HUES6 (cell line): ENCODE data around the gene NPHP4.

Experiments
- H3K27ac ChIP-seq: 2 replicates; pipeline ENCODE4 v1.7.0; 2013; ENCODE audit warnings: low read depth, mild to moderate bottlenecking, low read length, inconsistent platforms
- H3K27me3 ChIP-seq: 2 replicates; pipeline ENCODE4 v1.6.1; 2013; ENCODE audit warnings: low read length; ENCODE audit not compliant: control insufficient read depth, insufficient read depth
- H3K36me3 ChIP-seq: 2 replicates; pipeline ENCODE4 v1.6.1; 2013; ENCODE audit warnings: low read length; ENCODE audit not compliant: control insufficient read depth, insufficient read depth
- H3K4me1 ChIP-seq: 2 replicates; pipeline ENCODE4 v1.6.1; 2013; ENCODE audit warnings: low read length; ENCODE audit not compliant: control insufficient read depth, insufficient read depth
- H3K4me3 ChIP-seq: 2 replicates; pipeline ENCODE4 v1.5.1; 2013; ENCODE audit warnings: low read depth, low read length
- H3K9ac ChIP-seq: one replicate; pipeline ENCODE4 v1.6.1; 2013; ENCODE audit warnings: mild to moderate bottlenecking, low read length
- H3K9me3 ChIP-seq: 2 replicates; pipeline ENCODE4 v1.6.1; 2013; ENCODE audit warnings: low read depth, low read length; ENCODE audit not compliant: control insufficient read depth, insufficient read depth

NPHP4 gene

DNA sequence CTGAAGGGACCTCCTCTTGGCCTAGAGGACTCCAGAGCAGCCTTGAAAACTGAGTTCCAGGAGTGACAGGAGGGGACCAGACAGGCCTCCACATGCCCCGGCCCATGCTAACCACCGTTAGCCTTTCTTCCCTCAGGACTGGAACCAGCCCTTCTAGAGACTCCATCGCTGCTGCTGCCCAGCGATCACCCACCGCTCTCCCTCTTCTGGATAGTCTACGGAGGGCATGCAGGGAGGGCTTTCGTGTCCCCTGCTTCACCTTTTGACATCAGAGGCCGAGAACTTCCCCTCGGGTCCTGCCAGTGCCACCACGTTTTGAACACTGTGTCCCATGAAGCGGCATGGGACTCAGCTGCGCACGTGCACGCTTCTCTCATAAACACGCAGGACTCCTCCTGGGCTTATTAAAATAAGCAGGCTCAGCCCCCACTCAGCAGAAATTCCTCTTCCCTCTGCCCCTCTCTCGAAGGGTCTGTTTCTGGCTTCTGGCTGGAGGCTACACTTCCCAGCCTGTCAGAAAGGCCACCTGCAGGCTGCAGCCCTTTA is 26.6 kb downstream of the NPHP4 start:
- Histone ChIP-seq H3K4me3 (no peak overlapping the region), H3K27me3 (no peaks in the 10 kb centered on the region), H3K4me1 (peaks cover 8% of the 10 kb centered on the region), H3K9ac (no peak overlapping the region), H3K36me3 (peaks cover 12% of the 10 kb centered on the region), H3K9me3 (no peaks in the 10 kb centered on the region), H3K27ac (no peak overlapping the region)

DNA sequence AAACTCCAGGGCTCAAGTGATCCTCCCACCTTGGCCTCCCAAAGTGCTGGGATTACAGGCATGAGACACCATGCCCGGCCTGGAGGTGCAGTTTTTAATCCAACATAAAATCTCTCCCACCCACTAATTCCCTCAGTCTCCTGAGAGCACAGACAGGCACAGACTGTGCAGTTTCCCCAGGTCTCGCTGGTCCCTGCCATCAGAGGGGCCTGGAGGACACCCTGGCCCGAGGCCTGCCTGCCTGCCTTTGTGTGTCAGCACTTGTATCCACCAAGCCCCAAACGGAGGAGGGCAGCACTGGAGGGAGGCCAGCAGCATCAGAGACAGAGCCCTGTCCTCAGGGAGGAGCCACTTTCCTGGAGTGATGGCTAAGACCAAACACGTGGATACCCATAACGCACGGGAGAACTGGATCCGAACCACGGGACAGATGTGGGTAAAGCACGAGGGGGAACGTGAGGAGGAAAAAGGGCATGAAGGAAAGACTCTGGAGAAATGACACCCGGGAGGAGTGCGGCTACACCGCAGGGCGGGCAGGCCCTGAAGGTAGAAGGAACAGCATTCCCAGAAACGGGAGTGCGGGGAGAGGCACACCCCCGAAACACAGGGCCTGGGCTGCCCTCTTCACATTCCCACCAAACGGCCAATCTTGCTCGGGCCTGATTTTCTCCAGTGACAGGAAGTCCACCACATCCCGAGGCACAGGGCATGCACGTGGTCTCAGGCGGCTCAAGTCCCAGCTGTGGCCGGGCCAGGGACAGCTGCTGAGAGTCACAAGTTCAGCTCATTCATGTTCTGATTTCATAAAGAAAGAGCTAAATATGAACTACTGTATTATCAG is 29.7 kb downstream of the NPHP4 start:
- no peak overlapping the region for H3K27ac ChIP-seq
- no peak overlapping the region for H3K9ac ChIP-seq
- no peaks in the 10 kb centered on the region for H3K27me3 ChIP-seq
- H3K9me3 ChIP-seq, result no peaks in the 10 kb centered on the region
- H3K4me1 ChIP-seq, result peaks cover 2% of the 10 kb centered on the region; the same call in 1 of the 2 replicates
- no peak overlapping the region for H3K4me3 ChIP-seq
- H3K36me3 ChIP-seq, result peaks cover 27% of the 10 kb centered on the region

DNA sequence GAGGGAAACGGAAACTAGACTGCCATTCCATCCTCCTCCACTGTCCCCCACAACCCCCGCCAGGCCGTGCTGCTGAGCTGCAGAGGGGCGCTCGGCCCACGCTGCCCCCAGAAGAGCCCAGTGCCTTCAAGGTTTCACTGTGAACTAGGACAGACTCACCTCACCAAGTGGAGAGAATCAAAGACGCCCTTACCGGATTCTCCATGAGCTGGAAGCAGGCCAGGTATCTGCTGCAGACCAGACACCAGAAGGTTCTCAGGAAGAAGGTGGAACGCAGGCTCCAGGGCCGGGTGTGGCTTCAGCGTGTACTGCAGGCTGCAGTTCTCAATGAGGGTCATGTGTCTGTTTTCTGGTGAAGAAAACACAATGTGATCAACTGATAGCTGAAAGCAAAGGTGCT is 30.6 kb downstream of the NPHP4 start:
- H3K27ac ChIP-seq, result no peak overlapping the region
- H3K4me3 ChIP-seq, result no peak overlapping the region
- H3K36me3 ChIP-seq, result peaks cover 27% of the 10 kb centered on the region
- H3K4me1 ChIP-seq, result peaks cover 2% of the 10 kb centered on the region; the same call in 1 of the 2 replicates
- H3K27me3 ChIP-seq, result no peaks in the 10 kb centered on the region
- H3K9ac ChIP-seq, result no peak overlapping the region
- H3K9me3 ChIP-seq, result no peaks in the 10 kb centered on the region

DNA sequence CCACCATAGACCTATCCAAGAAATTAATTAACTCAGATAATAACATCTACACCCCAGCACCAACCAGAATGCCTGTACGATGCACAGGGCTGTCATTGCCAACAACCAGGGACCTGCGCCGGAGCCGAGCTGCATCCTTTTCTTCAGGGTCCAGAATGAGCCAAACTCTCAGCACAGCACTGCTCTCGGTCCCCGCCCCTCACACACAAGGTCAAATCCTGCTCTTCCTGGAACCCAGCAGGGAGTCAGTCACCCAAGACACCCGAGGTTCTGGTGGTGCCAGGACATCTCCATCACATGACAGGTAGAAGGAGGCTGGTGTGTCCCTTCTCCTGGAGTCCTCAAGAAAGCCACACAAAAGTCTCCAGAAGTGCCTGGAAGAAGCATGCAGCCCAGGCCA is 31.9 kb downstream of the NPHP4 start:
- Histone ChIP-seq H3K9ac (no peak overlapping the region), H3K27me3 (no peaks in the 10 kb centered on the region), H3K27ac (no peak overlapping the region), H3K36me3 (peaks cover 23% of the 10 kb centered on the region), H3K4me3 (no peak overlapping the region), H3K4me1 (peaks cover 2% of the 10 kb centered on the region; the same call in 1 of the 2 replicates), H3K9me3 (no peaks in the 10 kb centered on the region)

DNA sequence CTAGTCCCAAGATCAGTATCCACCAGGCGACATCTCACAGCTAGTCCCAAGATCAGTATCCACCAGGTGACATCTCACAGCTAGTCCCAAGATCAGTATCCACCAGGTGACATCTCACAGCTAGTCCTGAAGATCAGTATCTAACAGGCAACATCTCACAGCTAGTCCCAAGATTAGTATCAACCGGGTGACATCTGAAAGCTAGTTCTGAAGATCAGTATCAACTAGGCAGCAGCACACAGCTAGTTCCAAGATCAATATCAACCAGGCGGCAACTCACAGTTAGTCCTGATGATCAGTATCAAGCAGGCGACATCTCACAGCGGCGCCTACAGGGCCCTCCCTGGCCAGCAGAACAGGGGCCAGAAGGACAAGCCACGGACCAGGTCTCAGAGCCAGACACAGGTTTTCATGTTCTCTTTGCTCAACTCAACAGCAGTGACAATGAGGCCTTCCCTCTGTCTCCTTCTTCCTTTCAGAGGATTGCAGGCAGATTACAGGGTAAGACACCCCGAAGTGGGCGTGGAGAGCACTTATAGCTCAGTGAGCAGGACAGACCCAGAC is 32.5 kb downstream of the NPHP4 start:
- Histone ChIP-seq H3K4me1 (peaks cover 2% of the 10 kb centered on the region; the same call in 1 of the 2 replicates), H3K9ac (no peak overlapping the region), H3K27me3 (no peaks in the 10 kb centered on the region), H3K27ac (no peak overlapping the region), H3K9me3 (no peaks in the 10 kb centered on the region), H3K4me3 (no peak overlapping the region), H3K36me3 (peaks cover 23% of the 10 kb centered on the region)

DNA sequence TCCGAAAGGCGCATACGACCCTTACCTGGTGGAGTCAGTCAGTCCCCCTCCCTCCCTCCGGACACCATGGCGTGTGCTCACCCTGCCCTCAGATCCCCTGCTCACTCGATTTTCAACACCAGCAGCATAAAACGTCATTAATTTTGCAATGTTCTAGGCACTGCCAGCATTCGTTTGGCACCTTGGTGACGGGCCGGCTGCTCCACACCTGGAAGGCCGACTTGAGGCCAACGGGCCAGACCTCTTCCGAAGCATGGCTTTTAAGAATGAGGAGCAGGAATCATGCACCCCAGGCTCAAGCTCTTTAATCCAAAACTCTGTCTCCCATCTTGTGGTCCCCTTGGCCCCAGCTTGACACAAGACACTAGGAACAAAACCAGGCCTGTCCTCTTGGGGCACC is 33.1 kb downstream of the NPHP4 start:
- Histone ChIP-seq H3K4me3 (no peak overlapping the region), H3K27me3 (no peaks in the 10 kb centered on the region), H3K9ac (no peak overlapping the region), H3K4me1 (no peaks in the 10 kb centered on the region), H3K36me3 (peaks cover 23% of the 10 kb centered on the region), H3K9me3 (no peaks in the 10 kb centered on the region), H3K27ac (no peak overlapping the region)

- H3K27ac ChIP-seq, result no peak overlapping the region
- H3K9ac ChIP-seq, result no peak overlapping the region
- no peak overlapping the region for H3K4me3 ChIP-seq
- no peaks in the 10 kb centered on the region for H3K4me1 ChIP-seq
- H3K27me3 ChIP-seq, result no peaks in the 10 kb centered on the region
- H3K9me3 ChIP-seq, result no peaks in the 10 kb centered on the region
- peaks cover 24% of the 10 kb centered on the region for H3K36me3 ChIP-seq
These were observed 36.0 kb downstream of the NPHP4 start for GRCh38 chr1:5956022-5956830.

- H3K4me3 ChIP-seq, result no peak overlapping the region
- peaks cover 23% of the 10 kb centered on the region for H3K36me3 ChIP-seq
- no peak overlapping the region for H3K27ac ChIP-seq
- no peaks in the 10 kb centered on the region for H3K9me3 ChIP-seq
- no peak overlapping the region for H3K9ac ChIP-seq
- no peaks in the 10 kb centered on the region for H3K4me1 ChIP-seq
- H3K27me3 ChIP-seq, result no peaks in the 10 kb centered on the region
These were observed 36.7 kb downstream of the NPHP4 start for GRCh38 chr1:5955479-5955977.

- no peaks in the 10 kb centered on the region for H3K9me3 ChIP-seq
- no peak overlapping the region for H3K27ac ChIP-seq
- no peak overlapping the region for H3K4me3 ChIP-seq
- H3K36me3 ChIP-seq, result peaks cover 18% of the 10 kb centered on the region
- H3K9ac ChIP-seq, result no peak overlapping the region
- H3K27me3 ChIP-seq, result no peaks in the 10 kb centered on the region
- no peaks in the 10 kb centered on the region for H3K4me1 ChIP-seq
These were observed 37.3 kb downstream of the NPHP4 start for GRCh38 chr1:5954964-5955363.

- no peak overlapping the region for H3K4me3 ChIP-seq
- H3K27ac ChIP-seq, result no peak overlapping the region
- H3K36me3 ChIP-seq, result peaks cover 9% of the 10 kb centered on the region
- no peaks in the 10 kb centered on the region for H3K27me3 ChIP-seq
- H3K9me3 ChIP-seq, result no peaks in the 10 kb centered on the region
- H3K4me1 ChIP-seq, result no peaks in the 10 kb centered on the region
- H3K9ac ChIP-seq, result no peak overlapping the region
These were observed 38.8 kb downstream of the NPHP4 start for GRCh38 chr1:5953386-5953785.
